Karpas-422 (cell line): ENCODE results near the gene GNAQ. TPM values are rescaled to one million over a fixed set of nuclear protein-coding genes. Genes with fewer than 3 reads are reported as not detected.

Experiments
- DNase-seq: peaks from one replicate; pipeline ENCODE4 v3.0.0-alpha.2; 2015
- H2AFZ ChIP-seq: fragments of 200-600 bp; sonication (generic); 2 replicates; pipeline ENCODE4 v1.6.1; 2014; ENCODE audit warnings: antibody characterized with exemption, low read length, mixed read lengths
- H3K27ac ChIP-seq: fragments of 200-600 bp; sonication (generic); 2 replicates; pipeline ENCODE4 v1.5.1; 2014; ENCODE audit warnings: mild to moderate bottlenecking, low read length, moderate library complexity
- H3K27me3 ChIP-seq: fragments of 200-600 bp; sonication (generic); 2 replicates; pipeline ENCODE4 v1.6.1; 2014; ENCODE audit warnings: low read length, mixed read lengths
- H3K36me3 ChIP-seq: fragments of 200-600 bp; sonication (generic); 2 replicates; pipeline ENCODE4 v1.6.1; 2014; ENCODE audit warnings: low read length, mixed read lengths; ENCODE audit not compliant: insufficient read depth
- H3K4me1 ChIP-seq: fragments of 200-600 bp; sonication (generic); 2 replicates; pipeline ENCODE4 v1.6.1; 2014; ENCODE audit warnings: mild to moderate bottlenecking, low read length, mixed read lengths
- H3K4me2 ChIP-seq: fragments of 200-600 bp; sonication (generic); 2 replicates; pipeline ENCODE4 v1.6.1; 2014; ENCODE audit warnings: low read length, low read depth, mild to moderate bottlenecking; ENCODE audit not compliant: poor library complexity, severe bottlenecking
- H3K4me3 ChIP-seq: fragments of 200-600 bp; sonication (generic); 2 replicates; pipeline ENCODE4 v1.5.1; 2014; ENCODE audit warnings: mild to moderate bottlenecking, antibody characterized with exemption, low read length, mixed read lengths
- H3K79me2 ChIP-seq: fragments of 200-600 bp; sonication (generic); 2 replicates; pipeline ENCODE4 v1.6.1; 2014; ENCODE audit warnings: mild to moderate bottlenecking, low read length, mixed read lengths
- H3K9ac ChIP-seq: fragments of 200-600 bp; sonication (generic); 2 replicates; pipeline ENCODE4 v1.6.0; 2014; ENCODE audit warnings: low read length
- H3K9me2 ChIP-seq: fragments of 200-600 bp; sonication (generic), shearing (Covaris generic); replicated peaks from 2 replicates; pipeline ENCODE4 v1.6.0; 2014; ENCODE audit warnings: mild to moderate bottlenecking, low read length, moderate library complexity; ENCODE audit not compliant: insufficient read depth
- H3K9me3 ChIP-seq: fragments of 300-700, 200-600 bp; sonication (generic); 2 replicates; pipeline ENCODE4 v1.6.1; 2014; ENCODE audit warnings: low read length, mixed read lengths
- H4K20me1 ChIP-seq: fragments of 200-600 bp; sonication (generic); 2 replicates; pipeline ENCODE4 v1.6.1; 2014; ENCODE audit warnings: mild to moderate bottlenecking, antibody characterized with exemption, low read length, low read depth; ENCODE audit not compliant: insufficient read depth
- total RNA-seq: library from RNA; depleted of rRNA; stranded (reverse); fragments of >200 nt; shearing (Covaris generic); gene quantifications from 2 replicates; pipeline ENCODE4 v1.2.3, GENCODE V29; 2014; ENCODE audit warnings: low replicate concordance

Gene GNAQ
- total RNA-seq, 1 experiment from 2014 or later = not detected

- Histone ChIP-seq H4K20me1 (no peaks in the 10 kb centered on the region), H3K4me3 (no peak overlapping the region), H3K27ac (no peak overlapping the region), H3K36me3 (no peaks in the 10 kb centered on the region), H3K9me3 (no peaks in the 10 kb centered on the region), H3K4me2 (no peak overlapping the region), H3K9me2 (no peaks in the 10 kb centered on the region), H3K9ac (no peak overlapping the region), H2AFZ (no peak overlapping the region), H3K27me3 (no peaks in the 10 kb centered on the region), H3K4me1 (no peaks in the 10 kb centered on the region), H3K79me2 (no peaks in the 10 kb centered on the region)
- no peak for DNase-seq
These were observed 246.3 kb downstream of the GNAQ start for GRCh38 chr9:77785341-77785740.

- Histone ChIP-seq H2AFZ (no peak overlapping the region), H3K9me3 (no peaks in the 10 kb centered on the region), H3K79me2 (no peaks in the 10 kb centered on the region), H3K27ac (no peak overlapping the region), H3K4me3 (no peak overlapping the region), H3K4me1 (no peaks in the 10 kb centered on the region), H4K20me1 (no peaks in the 10 kb centered on the region), H3K36me3 (no peaks in the 10 kb centered on the region), H3K27me3 (no peaks in the 10 kb centered on the region), H3K4me2 (no peak overlapping the region), H3K9ac (no peak overlapping the region), H3K9me2 (no peaks in the 10 kb centered on the region)
- DNase-seq = no peak
These were observed 248.1 kb downstream of the GNAQ start for GRCh38 chr9:77783518-77783917.

GRCh38 chr9:77779010-77779409 is 252.6 kb downstream of the GNAQ start:
- H3K4me3 ChIP-seq = no peak overlapping the region

GRCh38 chr9:77773381-77773780 is 258.2 kb downstream of the GNAQ start:
- Histone ChIP-seq H3K79me2 (no peaks in the 10 kb centered on the region), H3K36me3 (no peaks in the 10 kb centered on the region), H3K9ac (no peak overlapping the region), H3K4me1 (no peaks in the 10 kb centered on the region), H4K20me1 (no peaks in the 10 kb centered on the region), H3K9me3 (no peaks in the 10 kb centered on the region), H3K4me3 (no peak overlapping the region), H3K4me2 (no peak overlapping the region), H2AFZ (no peak overlapping the region), H3K9me2 (no peaks in the 10 kb centered on the region), H3K27me3 (no peaks in the 10 kb centered on the region), H3K27ac (no peak overlapping the region)
- no peak for DNase-seq

More at GRCh38 chr9:77779010-77779409, 252.6 kb downstream of the GNAQ start:
- Histone ChIP-seq H3K36me3 (no peaks in the 10 kb centered on the region), H3K9ac (no peak overlapping the region), H3K27me3 (no peaks in the 10 kb centered on the region), H3K79me2 (no peaks in the 10 kb centered on the region), H3K9me2 (no peaks in the 10 kb centered on the region), H4K20me1 (no peaks in the 10 kb centered on the region), H3K4me1 (no peaks in the 10 kb centered on the region), H3K4me2 (no peak overlapping the region), H3K9me3 (no peaks in the 10 kb centered on the region), H2AFZ (no peak overlapping the region), H3K27ac (no peak overlapping the region)
- DNase-seq = no peak

- Histone ChIP-seq H3K9ac (no peak overlapping the region), H3K4me1 (no peaks in the 10 kb centered on the region), H3K4me2 (no peak overlapping the region), H3K9me3 (no peaks in the 10 kb centered on the region), H3K27me3 (no peaks in the 10 kb centered on the region), H3K27ac (no peak overlapping the region), H3K79me2 (no peaks in the 10 kb centered on the region), H4K20me1 (no peaks in the 10 kb centered on the region), H2AFZ (no peak overlapping the region), H3K9me2 (no peaks in the 10 kb centered on the region), H3K4me3 (no peak overlapping the region), H3K36me3 (no peaks in the 10 kb centered on the region)
- no peak for DNase-seq
These were observed 259.0 kb downstream of the GNAQ start for GRCh38 chr9:77772646-77773045.

GRCh38 chr9:77771171-77771570 is 260.4 kb downstream of the GNAQ start:
- Histone ChIP-seq H3K9ac (no peak overlapping the region), H3K27ac (no peak overlapping the region), H3K9me2 (no peaks in the 10 kb centered on the region), H3K4me1 (no peaks in the 10 kb centered on the region), H2AFZ (no peak overlapping the region), H3K4me2 (no peak overlapping the region), H3K27me3 (no peaks in the 10 kb centered on the region), H3K79me2 (no peaks in the 10 kb centered on the region), H3K4me3 (no peak overlapping the region), H3K9me3 (no peaks in the 10 kb centered on the region), H3K36me3 (no peaks in the 10 kb centered on the region), H4K20me1 (no peaks in the 10 kb centered on the region)
- no peak for DNase-seq

- no peaks in the 10 kb centered on the region for H3K79me2 ChIP-seq
- no peaks in the 10 kb centered on the region for H4K20me1 ChIP-seq
- H3K36me3 ChIP-seq = no peaks in the 10 kb centered on the region
- H2AFZ ChIP-seq = no peak overlapping the region
- H3K9ac ChIP-seq = no peak overlapping the region
- H3K4me1 ChIP-seq = no peaks in the 10 kb centered on the region
- no peaks in the 10 kb centered on the region for H3K27me3 ChIP-seq
- H3K9me3 ChIP-seq = no peaks in the 10 kb centered on the region
- H3K9me2 ChIP-seq = no peaks in the 10 kb centered on the region
- H3K4me2 ChIP-seq = no peak overlapping the region
- no peak overlapping the region for H3K4me3 ChIP-seq
- no peak overlapping the region for H3K27ac ChIP-seq
- DNase-seq = no peak
These were observed 261.3 kb downstream of the GNAQ start for GRCh38 chr9:77770340-77770739.

- Histone ChIP-seq H3K9ac (no peak overlapping the region), H3K9me3 (no peaks in the 10 kb centered on the region), H4K20me1 (no peaks in the 10 kb centered on the region), H3K4me1 (no peaks in the 10 kb centered on the region), H3K4me2 (no peak overlapping the region), H3K9me2 (no peaks in the 10 kb centered on the region), H3K27me3 (no peaks in the 10 kb centered on the region), H3K4me3 (no peak overlapping the region), H2AFZ (no peak overlapping the region), H3K27ac (no peak overlapping the region), H3K36me3 (no peaks in the 10 kb centered on the region), H3K79me2 (no peaks in the 10 kb centered on the region)
- DNase-seq = no peak
These were observed 262.4 kb downstream of the GNAQ start for GRCh38 chr9:77769246-77769645.

GRCh38 chr9:77766587-77766986 is 265.0 kb downstream of the GNAQ start:
- Histone ChIP-seq H3K9me2 (no peaks in the 10 kb centered on the region), H3K27me3 (no peaks in the 10 kb centered on the region), H2AFZ (no peak overlapping the region), H4K20me1 (no peaks in the 10 kb centered on the region), H3K4me1 (no peaks in the 10 kb centered on the region), H3K9ac (no peak overlapping the region), H3K4me2 (no peak overlapping the region), H3K79me2 (no peaks in the 10 kb centered on the region), H3K4me3 (no peak overlapping the region), H3K27ac (no peak overlapping the region), H3K36me3 (no peaks in the 10 kb centered on the region), H3K9me3 (no peaks in the 10 kb centered on the region)
- DNase-seq = no peak
